Kidney tubule cell (primary cell): ENCODE results near the gene CACNA1C.
A peak's percentile ranks its signal among the peaks of the same experiment; 100 is the strongest.
"Not testable (repeated sequence)": the region's sequence is repeated elsewhere in the genome, so short reads cannot be mapped to it uniquely, and the experiment has no call there.

ENCODE experiments used
- DNase-seq: peaks from one replicate; pipeline ENCODE4 v3.0.0-alpha.2; 2018; ENCODE audit warnings: low spot score

Gene CACNA1C

DNA sequence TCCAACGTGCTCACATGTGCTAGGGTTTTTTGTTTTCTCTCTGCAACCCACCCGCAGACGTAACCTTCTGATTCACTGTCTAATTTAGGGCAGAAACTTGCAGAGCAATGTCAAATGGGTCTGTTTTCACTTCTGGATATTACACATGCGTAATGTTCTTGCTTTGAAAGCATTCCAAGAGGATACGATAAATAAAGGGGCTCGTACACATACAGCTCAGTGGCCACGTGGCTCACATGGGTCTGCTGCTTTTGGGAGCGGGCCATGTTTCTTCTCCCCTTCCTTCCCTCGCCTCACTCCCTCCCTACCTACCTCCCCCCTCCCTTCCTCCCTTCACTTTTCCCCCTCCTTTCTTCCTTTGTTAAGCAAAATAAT is 23.4 kb downstream of the CACNA1C start:
- DNase-seq: no peak

DNA sequence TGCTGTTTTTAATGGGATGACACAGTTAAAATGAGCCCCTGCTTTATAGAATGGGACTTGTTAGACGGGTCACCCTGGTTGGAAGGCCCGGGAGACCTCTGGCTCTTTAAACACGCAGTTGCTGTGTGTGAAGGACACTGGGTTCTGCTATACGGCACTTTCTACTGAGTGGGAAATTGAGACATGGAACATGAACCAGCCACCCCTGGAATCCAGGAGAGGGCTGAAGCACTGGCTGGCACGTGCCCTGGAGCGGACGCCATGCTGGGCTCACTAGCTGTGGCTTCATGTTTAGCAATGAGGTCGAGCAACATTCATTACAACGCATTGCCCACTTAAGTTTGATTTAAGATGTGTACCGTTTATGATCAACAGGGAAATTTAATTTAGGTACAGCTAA is 23.9 kb downstream of the CACNA1C start:
- DNase-seq: no peak

DNA sequence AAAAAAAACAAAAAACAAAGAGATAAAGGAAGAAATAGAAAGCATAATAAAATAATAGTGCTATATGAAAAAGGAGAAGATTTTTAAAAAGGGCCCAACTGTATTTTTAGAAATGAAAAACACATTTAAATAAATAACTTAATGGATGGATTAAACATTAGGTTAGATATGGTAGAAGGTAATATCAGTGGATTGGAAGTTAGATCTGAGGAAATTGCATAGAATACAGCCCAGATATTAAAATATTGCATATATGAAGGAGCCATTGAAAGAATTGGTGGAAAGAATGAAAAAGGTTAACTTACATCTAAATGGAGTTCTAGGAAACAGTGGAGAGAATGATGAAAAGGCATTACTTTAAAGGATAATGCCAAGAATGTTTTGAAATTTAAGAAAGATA is 27.8 kb downstream of the CACNA1C start:
- DNase-seq: no peak

DNA sequence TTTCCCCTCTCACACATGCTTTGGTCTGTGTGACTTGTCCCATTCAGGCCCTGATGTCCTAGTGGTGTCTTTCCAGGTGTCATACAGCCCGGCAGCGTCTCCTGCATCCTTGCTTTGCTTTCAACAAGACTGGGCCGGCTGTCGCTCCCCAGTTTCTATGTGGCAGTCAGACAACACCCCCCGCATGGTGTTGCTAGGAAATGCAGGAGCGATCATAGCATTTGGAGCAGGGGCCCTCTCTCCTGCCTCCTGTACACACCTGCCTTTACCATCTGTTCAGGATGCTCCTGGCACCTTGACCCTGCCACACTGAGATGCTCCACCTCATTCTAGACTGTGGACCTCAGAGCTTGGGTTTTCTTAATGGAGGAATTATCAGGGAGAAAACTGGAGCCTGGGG is 29.5 kb downstream of the CACNA1C start:
- DNase-seq: no peak

DNA sequence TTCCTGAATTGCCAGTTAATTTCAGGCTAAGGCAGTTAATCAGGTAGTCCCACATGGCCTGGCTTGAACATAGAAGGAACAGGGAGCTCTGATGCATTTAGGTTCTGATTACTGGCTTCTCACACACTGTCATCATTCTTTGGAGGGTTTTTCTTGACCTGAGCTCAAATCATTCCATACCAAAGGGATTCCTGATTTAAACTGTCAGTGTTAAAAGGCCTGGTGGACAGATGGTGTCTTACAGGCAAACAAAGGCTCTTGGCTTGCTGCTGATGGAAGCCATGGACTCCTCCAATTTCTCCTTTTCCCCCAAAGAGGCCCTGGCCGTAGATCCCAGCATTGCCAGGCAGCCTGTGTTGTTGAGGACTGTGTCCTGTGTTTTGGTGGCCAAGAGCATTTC is 30.2 kb downstream of the CACNA1C start:
- DNase-seq: no peak

DNA sequence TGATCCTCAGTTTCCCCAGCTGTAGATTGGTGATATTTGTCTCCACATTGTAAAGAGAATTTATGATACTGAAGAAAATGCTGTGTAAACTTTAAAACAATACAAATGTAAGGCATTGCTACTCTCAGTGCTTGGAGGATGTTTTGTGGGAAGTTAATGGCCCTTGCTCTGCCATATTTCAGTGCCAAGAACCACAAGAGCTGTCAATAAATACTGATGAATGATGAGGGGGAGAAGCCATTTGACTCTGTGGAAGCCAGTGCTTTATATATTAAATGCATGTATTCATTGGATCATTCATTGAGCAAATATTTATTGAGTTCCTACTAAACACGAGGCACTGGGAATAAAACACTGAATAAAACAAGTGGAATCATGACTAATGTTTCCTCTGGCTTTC is 30.8 kb downstream of the CACNA1C start:
- no peak for DNase-seq

DNA sequence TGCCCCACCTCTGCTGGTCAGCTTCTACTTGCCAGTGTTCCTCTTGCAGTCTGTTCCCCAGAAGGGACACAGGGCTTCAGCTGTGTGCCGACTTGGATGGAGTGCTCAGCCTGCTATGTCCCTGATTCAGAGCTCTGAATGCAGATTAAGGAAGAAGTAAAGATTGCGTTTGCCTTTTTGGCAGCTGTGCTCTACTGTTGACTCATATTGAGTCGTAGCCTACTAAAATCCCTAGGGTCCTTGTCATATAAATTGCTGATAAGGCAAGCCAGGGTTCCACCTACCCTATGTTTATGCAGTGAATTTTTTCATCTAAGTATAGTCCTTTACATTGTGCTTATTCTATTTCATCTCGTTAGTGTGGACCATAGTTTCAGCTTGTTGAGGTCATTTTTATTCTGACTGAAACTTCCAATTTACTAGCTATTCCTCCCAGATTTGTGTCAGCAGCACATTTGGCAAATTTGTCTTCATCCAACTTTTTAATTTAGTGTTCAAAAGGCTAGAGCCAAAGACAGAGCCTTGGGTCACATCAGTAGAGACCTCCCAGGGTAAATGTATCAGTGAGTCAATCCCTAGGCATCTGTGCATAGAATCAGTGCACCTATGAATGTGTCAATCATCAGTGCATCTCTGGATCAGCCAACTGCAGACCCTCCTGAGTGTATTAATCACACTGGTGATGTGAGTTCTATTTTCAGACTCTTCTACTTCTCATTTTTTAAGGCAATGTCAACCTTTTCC is 31.9 kb downstream of the CACNA1C start:
- peak; percentile 72 for DNase-seq

DNA sequence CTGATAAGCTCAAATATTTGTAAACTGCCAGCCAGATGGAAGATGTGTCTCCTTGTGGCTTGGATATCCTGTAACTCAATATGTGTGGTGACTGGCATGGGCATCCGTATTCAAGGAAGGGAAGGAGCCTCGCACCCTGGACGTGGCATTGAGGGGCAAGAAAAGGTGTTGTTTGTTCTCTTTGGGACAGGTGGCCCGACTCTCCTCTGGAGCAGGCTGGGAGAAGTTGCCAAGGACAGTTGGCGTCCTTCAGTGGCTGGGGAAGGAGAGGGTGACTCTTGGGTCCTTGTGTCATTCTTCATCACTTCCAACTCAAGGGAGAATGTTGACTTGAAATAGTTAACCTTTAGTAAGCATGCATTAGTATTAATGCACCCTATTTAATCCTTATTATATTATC is 39.6 kb downstream of the CACNA1C start:
- DNase-seq: no peak

DNA sequence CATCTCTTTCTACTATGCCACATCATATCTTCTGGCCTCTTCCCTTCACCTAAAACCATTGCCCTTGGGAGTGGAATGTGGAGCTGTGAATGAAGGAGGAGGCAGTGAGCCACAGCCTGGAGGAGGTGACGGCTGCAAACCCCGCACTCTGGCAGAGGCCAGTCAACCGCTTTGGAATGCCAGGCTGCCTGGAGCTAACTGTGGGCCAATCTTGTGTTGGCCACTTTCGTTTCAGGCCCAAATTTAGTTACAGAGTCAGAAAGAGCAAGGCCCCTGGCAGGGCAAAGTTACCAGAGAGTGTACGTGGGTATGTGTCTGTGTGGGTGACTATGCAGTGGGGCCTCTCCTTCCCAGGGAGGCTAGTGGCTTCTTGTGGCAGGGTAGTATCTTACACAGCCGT is 40.1 kb downstream of the CACNA1C start:
- peak; percentile 17 for DNase-seq

DNA sequence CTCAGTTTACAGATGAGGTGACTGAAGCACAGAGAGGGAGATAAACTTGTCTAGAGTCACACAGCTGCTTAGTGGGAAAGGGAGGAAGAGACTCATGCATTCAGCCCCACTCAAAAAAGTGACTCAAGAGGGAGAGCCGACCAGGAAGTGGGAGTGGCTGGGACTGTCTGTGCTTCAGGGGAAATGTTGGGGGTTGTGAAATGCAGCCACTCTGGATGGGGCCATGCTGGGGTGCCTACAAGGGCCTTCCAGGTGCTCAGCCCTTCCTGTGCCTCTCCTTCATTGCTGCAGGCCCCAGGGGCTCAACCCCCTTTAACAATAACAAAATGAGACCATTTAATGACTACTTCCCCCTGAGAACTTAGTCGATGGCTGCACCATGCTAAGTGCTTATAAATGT is 41.8 kb downstream of the CACNA1C start:
- no peak for DNase-seq

DNA sequence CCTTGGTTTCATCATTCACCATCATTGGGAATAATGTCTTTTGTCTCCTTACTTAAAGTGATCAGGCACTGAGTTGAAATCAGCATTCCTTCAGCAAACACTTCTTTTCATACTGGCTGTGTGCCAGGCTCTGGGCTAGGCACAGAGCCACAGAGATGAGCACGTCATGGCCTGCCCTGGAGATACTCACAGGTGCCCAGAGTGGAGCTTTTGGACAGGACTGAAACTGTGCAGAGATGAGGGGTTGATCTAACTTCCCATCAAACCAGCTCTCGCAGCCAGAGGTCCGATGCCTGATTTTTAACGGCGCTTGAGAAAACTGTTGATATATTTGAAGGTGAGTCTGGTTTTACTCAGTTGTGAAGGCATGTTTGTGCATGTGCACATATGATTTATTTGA is 43.1 kb downstream of the CACNA1C start:
- no peak for DNase-seq

DNA sequence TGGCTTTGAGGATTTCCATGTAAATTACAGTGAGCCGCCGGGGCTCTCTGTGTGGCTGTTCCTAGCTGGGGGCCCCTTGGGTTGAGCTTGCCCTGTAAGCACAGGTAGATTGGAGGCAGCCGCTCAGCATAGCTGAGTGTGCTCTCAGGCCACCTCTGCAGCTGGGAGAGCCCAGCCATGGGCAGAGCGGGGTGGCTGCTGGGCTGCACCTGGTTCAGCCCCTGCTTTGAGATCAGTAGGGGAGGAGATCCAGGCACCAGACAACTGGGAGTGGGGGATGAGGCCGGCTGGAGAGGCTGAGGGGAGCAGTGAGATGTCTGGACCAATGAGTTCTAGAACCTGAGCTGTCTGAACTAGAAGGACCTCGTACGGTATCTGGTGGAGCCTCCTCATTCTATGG is 44.8 kb downstream of the CACNA1C start:
- no peak for DNase-seq

DNA sequence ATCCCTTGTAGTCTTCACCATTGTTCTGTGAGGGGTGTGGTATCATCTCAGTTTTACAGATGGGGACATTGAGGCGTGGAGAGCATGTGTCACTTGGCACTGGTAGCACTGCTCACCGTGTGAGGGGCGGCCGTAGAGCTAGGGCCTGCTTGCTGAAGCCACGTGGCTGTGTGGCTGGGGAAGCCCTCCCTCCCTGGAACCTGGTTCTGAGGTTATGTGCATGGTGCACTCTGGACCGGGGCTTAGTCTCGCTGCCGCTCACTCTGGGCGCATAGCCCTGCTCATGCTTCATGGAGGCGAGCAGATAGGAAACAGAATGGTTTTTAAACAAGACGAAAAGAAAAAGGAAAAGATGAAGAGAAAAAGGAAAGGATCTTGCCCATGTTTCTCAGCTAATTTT is 46.1 kb downstream of the CACNA1C start:
- no peak for DNase-seq

DNA sequence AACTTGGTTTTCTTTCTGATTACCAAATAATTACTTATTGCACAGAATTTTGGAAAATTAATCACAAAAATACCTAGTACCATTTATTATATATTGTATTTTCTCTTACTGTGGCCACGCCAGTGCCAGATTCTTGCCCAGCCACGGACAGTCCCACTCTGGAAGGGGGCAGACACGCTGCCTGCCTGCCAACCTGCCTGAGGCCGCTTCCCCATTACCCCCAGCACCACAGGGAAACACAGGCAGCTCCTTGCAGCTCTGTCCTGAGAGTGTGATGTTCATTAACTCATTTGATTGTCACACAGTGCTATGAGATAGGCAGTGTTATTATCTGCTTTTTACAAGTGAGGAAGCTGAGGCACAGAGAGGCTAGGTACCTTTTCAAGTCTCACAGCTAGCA is 46.8 kb downstream of the CACNA1C start:
- no peak for DNase-seq

DNA sequence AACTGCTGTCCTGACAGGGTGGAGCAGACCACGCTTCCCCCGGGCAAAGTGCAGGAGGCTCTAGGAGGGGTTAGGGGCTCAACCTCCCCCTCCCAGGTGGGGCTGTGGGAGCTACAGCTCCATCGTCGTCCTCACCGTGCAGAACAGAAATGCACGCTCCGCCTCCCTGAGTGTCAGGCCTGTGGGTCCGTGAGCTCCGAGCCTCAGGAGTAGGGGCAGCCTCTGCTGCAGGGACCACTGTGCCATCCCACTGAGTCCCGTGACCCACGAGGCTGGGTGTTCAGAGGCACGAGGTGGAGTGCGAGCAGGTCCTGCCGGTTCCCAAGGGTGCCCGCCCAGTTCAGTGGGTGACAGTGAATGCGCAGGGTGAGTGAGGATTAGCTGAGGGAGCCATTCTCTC is 48.6 kb downstream of the CACNA1C start:
- DNase-seq: no peak

DNA sequence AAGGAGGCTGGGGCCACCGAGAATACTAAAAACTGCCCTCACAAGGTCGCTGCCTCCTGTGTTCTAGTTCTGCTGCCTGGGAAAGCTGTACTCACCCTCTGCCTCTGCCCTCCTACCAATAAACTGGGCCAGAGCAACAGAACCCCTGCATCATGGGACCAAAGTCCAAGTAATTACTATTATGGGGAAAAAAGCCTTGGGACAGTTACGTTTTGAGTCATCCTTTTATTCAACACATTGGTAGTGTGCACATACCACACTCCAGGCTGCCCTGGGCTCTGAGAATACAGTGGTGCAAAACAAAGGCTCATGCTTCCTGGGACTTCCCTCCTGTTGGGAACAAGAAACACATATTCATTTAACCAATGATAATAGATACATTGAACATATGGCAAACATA is 49.0 kb downstream of the CACNA1C start:
- no peak for DNase-seq

DNA sequence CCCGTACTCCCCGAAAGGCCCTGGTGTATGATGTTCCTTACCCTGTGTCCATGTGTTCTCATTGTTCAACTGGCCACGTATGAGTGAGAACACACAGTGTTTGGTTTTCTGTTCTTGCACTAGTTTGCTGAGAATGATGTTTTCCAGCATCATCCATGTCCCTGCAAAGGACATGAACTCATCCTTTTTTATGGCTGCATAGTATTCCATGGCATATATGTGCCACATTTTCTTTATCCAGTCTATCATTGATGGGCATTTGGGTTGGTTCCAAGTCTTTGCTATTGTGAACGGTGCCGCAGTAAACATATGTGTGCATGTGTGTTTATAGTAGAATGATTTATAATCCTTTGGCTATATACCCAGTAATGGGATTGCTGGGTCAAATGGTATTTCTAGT is 49.9 kb downstream of the CACNA1C start:
- DNase-seq: not testable (repeated sequence)

DNA sequence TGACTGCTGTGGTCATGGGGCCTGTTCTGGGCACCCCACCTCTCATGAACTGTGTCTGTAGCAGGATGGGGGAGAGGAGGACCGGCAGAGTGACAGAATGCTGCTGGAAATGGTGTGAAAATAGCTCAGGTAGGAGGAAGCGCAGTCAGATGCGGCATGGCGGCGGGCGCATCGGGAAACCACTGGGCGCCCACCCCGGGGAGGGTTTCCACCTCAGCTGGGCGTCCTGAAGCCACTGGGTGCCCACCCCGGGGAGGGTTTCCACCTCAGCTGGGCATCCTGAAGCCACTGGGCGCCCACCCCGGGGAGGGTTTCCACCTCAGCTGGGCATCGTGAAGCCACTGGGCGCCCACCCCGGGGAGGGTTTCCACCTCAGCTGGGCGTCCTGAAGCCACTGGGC is 52.6 kb downstream of the CACNA1C start:
- not testable (repeated sequence) for DNase-seq

DNA sequence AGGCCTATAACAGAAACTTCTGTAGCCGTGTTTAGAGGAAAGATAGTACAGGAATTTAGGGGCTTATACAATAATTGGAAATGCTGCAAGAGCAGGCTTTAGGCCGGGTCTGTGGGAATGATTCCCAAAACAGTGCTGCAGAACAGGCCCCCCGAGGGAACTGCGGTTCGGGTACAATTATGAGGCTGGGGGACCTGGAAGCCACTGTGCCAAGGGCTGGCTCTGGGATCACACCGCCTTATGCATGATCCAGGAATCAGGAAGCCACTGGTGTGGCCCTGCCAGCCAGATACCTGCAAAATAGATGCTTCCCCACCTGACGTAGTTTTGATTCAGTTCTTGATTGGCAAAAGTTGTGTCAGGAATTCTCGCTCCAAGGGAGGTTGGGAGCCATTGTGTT is 55.4 kb downstream of the CACNA1C start:
- DNase-seq: no peak

DNA sequence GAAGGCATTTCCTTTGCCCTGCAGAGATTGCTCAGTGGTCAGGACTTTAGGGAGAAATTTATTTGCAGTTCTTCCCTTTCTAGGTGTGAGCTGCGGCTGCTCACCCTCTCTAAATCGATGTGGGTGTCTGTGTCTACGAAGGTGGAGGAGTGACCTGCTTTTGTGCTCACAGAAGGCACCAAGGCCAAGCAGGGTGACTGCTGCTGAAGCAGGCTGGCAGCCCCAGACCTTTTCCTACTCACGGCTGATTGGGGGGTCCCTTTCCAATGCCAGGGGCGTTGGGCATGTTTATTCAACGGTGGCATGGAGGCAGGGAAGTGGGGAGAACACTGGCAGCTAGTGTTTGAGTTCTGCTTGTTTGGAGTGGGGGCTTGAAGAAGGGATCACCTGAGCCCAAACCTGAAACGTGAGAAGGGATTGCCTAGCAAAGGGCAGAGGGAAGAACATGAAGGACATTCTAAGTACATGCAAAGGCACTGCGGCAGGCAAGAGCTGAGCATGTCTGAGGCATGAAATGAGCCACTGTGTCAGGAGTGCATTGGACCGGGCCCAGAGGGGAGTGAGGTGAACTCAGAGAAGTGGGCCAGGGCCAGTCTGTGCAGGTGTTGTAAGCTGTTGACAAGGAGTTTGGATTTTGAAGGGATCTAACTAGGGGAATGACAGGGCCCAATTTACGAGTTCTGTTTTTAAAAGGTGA is 56.3 kb downstream of the CACNA1C start:
- no peak for DNase-seq

DNA sequence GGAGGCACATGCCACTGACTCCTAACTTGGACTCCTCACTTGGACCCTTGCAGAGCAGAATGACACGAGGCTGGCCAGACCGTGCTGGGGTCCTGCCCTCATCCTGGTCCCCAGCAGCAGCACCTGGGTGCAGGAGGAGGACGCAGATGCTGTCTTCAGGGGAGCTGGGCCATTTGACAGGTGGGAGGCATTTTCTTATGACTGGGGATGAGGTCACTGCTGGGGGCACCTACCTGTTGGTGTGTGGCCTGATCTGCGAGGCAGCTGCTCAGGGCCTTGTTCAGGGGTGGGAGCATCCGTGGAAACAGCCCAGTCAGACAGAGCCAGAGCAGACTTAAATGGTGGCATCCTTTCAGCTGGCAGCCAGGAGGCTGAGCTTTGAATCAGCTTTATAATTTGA is 57.3 kb downstream of the CACNA1C start:
- DNase-seq: no peak

DNA sequence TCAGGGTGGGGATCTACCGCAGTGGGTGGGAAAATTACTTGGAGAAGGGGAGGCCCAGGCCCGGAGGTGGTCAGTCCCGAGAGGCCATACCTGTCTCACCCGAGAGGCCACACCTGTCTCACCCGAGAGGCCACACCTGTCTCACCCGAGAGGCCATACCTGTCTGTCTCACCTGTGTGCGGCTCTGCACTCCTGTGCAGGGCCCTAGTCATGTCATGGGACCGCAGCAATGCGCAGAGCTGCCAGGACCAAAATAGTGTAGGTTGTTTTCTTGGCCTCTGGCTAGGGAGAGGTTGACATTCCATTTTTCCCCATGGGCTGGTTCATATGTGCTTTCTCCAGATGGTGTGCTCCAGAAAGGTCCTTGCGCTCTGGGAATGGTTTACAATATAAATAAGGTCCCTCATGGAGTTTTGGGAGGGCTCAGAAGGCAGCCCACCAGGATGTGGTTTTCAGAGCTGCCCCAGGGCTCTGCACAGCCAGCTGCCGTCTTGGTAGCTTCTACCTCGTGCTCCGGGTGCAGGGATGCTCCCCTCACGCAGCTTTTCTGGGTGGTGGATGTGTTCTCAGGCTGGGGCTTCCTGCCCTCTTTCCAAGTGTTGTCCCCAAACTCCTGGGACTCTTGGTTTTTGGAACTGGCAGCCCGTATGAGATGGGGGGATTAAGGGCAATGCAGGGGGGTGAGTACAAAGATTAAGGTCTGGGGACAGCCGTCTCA is 58.2 kb downstream of the CACNA1C start:
- no peak for DNase-seq

DNA sequence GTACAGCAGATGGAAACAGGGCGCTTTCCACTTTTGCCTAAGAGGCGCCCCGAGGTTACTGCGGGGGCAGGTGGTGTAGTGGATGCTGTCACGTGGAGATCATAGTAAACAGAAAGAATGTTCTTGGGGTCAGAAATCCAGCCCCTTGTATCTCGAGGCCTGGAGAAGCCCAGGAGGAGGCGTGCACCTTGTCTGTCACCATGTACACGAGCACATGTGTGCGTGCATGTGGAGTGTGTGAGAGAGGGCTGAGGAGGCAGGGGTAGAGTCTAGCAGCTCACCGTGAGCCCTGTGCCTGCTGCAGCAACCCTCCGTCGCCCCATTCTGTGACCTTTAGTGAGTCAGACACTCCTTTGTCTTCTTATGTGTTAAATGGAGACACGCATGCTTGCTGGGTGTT is 59.0 kb downstream of the CACNA1C start:
- no peak for DNase-seq
